Upper lobe of left lung (tissue), 4 donors: Measurements from ENCODE around the gene CFAP119.
"Not testable (repeated sequence)": the region's sequence is repeated elsewhere in the genome, so short reads cannot be mapped to it uniquely, and the experiment has no call there.

Source experiments
- EP300 ChIP-seq, 4 donors: sonication (generic); formaldehyde crosslinking; IDR thresholded peaks; one replicate each; pipeline ENCODE4 v1.5.1; 2017; ENCODE audit warnings: antibody characterized with exemption in 4 of 4, control low read depth in 2 of 4
- POLR2A ChIP-seq, 4 donors: fragments of 450-650 bp; IDR thresholded peaks; one replicate each; pipeline ENCODE4 v1.5.1; 2016 to 2017; ENCODE audit warnings: antibody characterized with exemption in 4 of 4, mild to moderate bottlenecking in 2 of 4
- POLR2AphosphoS5 ChIP-seq, 2 donors: sonication (generic); formaldehyde crosslinking; IDR thresholded peaks; one replicate each; pipeline ENCODE4 v1.5.1; 2017; ENCODE audit warnings: antibody characterized with exemption in 2 of 2
- TF ChIP-seq, protein P1 (sequence below), 6 experiments: fragments of 450-650 bp in 4 of 6; fragments of 200-600 bp in 2 of 6; sonication (generic) in 2 of 6; IDR thresholded peaks; one replicate each; pipeline ENCODE4 v1.5.1; 2016 to 2019; ENCODE audit warnings: antibody characterized with exemption in 6 of 6

DNA sequence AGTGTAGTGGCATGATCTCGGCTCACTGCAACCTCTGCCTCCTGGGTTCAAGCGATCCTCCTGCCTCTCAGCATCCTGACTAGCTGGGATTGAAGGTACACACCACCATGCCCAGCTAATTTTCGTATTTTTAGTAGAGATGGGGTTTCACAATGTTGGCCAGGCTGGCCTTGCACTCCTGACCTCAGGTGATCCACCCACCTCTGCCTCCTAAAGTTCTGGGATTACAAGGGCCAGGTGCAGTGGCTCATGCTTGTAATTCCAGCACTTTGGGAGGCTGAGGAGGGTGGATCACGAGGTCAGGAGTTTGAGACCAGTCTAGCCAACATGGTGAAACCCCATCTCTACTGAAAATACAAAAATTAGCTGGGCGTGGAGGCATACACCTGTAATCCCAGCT is 47.8 kb upstream of the CFAP119 start:
- not testable (repeated sequence) for TF ChIP-seq POLR2AphosphoS5, POLR2A, EP300 (IDR thresholded peaks at IDR 0.05)
- TF ChIP-seq, protein P1, sequence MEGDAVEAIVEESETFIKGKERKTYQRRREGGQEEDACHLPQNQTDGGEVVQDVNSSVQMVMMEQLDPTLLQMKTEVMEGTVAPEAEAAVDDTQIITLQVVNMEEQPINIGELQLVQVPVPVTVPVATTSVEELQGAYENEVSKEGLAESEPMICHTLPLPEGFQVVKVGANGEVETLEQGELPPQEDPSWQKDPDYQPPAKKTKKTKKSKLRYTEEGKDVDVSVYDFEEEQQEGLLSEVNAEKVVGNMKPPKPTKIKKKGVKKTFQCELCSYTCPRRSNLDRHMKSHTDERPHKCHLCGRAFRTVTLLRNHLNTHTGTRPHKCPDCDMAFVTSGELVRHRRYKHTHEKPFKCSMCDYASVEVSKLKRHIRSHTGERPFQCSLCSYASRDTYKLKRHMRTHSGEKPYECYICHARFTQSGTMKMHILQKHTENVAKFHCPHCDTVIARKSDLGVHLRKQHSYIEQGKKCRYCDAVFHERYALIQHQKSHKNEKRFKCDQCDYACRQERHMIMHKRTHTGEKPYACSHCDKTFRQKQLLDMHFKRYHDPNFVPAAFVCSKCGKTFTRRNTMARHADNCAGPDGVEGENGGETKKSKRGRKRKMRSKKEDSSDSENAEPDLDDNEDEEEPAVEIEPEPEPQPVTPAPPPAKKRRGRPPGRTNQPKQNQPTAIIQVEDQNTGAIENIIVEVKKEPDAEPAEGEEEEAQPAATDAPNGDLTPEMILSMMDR (IDR thresholded peaks at IDR 0.05) = not testable (repeated sequence)
